ENCODE measurements around the gene LRRC7.

LRRC7 gene

DNA sequence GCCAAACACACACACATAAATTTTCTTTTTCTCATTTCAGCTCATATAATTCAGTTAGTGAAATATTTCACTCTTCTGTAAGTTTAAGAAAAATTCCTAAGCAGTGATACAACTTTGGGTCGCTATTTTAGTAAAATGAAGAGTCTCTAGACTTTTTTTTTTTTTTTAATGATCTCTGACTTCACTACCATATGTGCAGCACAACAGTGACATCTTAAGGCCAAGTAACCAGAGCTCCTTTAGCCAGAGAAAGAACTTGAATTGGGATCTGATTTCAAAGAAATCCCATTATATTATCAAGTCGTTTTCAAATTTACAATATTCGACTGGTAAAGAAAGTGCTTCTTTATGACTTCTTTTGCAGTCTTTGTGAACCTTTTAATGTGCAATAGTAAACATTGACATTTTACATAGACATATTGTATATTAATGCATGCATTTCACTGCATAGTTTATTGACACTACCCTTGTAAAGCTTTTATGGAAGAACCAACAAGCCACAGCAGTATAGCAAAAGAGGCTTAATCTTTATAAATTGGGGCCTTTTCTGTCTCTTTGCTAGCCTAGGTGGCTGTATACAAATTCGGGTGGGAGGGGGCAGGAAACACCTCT is 575.4 kb downstream of the LRRC7 start:
- no peak for TF ChIP-seq TEAD4 (IDR thresholded peaks at IDR 0.05)
- no peak for TF ChIP-seq MAX (IDR thresholded peaks at IDR 0.05)
- TF ChIP-seq RAD21 (IDR thresholded peaks at IDR 0.05; ENCODE audit: low read depth), result peak; percentile 23
- TF ChIP-seq YY1 (IDR thresholded peaks at IDR 0.05; ENCODE audit: low read depth), result no peak

- TF ChIP-seq, protein P1, sequence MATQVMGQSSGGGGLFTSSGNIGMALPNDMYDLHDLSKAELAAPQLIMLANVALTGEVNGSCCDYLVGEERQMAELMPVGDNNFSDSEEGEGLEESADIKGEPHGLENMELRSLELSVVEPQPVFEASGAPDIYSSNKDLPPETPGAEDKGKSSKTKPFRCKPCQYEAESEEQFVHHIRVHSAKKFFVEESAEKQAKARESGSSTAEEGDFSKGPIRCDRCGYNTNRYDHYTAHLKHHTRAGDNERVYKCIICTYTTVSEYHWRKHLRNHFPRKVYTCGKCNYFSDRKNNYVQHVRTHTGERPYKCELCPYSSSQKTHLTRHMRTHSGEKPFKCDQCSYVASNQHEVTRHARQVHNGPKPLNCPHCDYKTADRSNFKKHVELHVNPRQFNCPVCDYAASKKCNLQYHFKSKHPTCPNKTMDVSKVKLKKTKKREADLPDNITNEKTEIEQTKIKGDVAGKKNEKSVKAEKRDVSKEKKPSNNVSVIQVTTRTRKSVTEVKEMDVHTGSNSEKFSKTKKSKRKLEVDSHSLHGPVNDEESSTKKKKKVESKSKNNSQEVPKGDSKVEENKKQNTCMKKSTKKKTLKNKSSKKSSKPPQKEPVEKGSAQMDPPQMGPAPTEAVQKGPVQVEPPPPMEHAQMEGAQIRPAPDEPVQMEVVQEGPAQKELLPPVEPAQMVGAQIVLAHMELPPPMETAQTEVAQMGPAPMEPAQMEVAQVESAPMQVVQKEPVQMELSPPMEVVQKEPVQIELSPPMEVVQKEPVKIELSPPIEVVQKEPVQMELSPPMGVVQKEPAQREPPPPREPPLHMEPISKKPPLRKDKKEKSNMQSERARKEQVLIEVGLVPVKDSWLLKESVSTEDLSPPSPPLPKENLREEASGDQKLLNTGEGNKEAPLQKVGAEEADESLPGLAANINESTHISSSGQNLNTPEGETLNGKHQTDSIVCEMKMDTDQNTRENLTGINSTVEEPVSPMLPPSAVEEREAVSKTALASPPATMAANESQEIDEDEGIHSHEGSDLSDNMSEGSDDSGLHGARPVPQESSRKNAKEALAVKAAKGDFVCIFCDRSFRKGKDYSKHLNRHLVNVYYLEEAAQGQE (IDR thresholded peaks at IDR 0.05; ENCODE audit: low read depth), result no peak
- no peak for TF ChIP-seq CREB1 (IDR thresholded peaks at IDR 0.05; ENCODE audit: low read depth)
- no peak for TF ChIP-seq CEBPB (IDR thresholded peaks at IDR 0.05)
- no peak for TF ChIP-seq EP300 (IDR thresholded peaks at IDR 0.05; ENCODE audit: borderline replicate concordance)
- TF ChIP-seq USF1 (IDR thresholded peaks at IDR 0.05), result no peak
- TF ChIP-seq EGR1 (IDR thresholded peaks at IDR 0.05), result no peak
- TF ChIP-seq NFIC (IDR thresholded peaks at IDR 0.05), result no peak
- TF ChIP-seq FOXM1 (IDR thresholded peaks at IDR 0.05; ENCODE audit: borderline replicate concordance, low read depth), result no peak
- no peak for TF ChIP-seq TEAD4 (IDR thresholded peaks at IDR 0.05)
- TF ChIP-seq YY1 (IDR thresholded peaks at IDR 0.05; ENCODE audit: low read depth), result no peak
Measured at GRCh38 chr1:70146488-70146887, 578.8 kb downstream of the LRRC7 start.

DNA sequence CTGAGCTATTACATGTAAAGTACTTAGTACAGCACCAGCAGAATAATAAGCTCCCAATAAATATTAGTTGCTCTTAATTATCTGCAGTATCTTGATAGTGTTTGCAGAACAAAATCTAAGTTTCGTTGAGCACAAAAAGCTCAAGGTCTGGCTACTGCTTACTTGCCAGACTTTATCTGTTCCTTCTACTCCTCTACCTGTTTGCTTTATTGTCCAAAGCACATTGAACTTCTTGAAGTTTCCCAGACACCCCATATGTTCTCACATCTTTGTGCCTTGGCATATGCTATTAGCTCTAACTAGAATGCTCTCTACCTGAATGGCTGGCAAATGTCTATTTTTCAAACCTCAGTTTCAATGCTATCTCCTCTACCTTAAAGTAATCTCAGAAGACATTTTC is 582.7 kb downstream of the LRRC7 start:
- no peak for TF ChIP-seq YY1 (IDR thresholded peaks at IDR 0.05; ENCODE audit: low read depth)
- TF ChIP-seq RAD21 (IDR thresholded peaks at IDR 0.05; ENCODE audit: low read depth), result no peak
- TF ChIP-seq CEBPB (IDR thresholded peaks at IDR 0.05), result no peak
- no peak for TF ChIP-seq EGR1 (IDR thresholded peaks at IDR 0.05)
- TF ChIP-seq MAX (IDR thresholded peaks at IDR 0.05), result no peak
- no peak for TF ChIP-seq CREB1 (IDR thresholded peaks at IDR 0.05; ENCODE audit: low read depth)

DNA sequence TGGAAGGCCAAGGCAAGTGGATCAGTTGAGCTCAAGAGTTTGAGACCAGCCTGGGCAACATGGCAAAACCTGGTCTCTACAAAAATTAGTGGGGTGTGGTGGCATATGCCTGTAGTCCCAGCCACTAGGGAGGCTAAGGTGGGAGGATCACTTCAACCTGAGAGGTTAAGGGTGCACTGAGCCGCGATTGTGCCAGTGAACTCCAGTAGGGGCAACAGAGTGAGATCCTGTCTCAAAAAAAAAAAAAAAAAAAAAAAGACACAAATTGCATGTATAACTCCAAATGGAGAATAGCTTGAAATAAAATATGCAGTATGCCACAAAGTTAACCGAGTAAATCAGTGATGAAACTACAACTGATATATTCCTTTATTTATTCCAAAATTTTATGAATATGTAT is 586.0 kb downstream of the LRRC7 start:
- TF ChIP-seq FOXM1 (IDR thresholded peaks at IDR 0.05; ENCODE audit: borderline replicate concordance, low read depth), result no peak
- no peak for TF ChIP-seq TEAD4 (IDR thresholded peaks at IDR 0.05)
- no peak for TF ChIP-seq CREB1 (IDR thresholded peaks at IDR 0.05; ENCODE audit: low read depth)
- TF ChIP-seq TCF12 (IDR thresholded peaks at IDR 0.05; ENCODE audit: low read depth), result no peak
- no peak for TF ChIP-seq USF1 (IDR thresholded peaks at IDR 0.05)
- TF ChIP-seq NFIC (IDR thresholded peaks at IDR 0.05), result no peak
- TF ChIP-seq CEBPB (IDR thresholded peaks at IDR 0.05), result no peak
- TF ChIP-seq MAX (IDR thresholded peaks at IDR 0.05), result no peak
- TF ChIP-seq TAF1 (IDR thresholded peaks at IDR 0.05; ENCODE audit: low read depth), result no peak
- no peak for TF ChIP-seq RAD21 (IDR thresholded peaks at IDR 0.05; ENCODE audit: low read depth)
- TF ChIP-seq EP300 (IDR thresholded peaks at IDR 0.05; ENCODE audit: borderline replicate concordance), result no peak

DNA sequence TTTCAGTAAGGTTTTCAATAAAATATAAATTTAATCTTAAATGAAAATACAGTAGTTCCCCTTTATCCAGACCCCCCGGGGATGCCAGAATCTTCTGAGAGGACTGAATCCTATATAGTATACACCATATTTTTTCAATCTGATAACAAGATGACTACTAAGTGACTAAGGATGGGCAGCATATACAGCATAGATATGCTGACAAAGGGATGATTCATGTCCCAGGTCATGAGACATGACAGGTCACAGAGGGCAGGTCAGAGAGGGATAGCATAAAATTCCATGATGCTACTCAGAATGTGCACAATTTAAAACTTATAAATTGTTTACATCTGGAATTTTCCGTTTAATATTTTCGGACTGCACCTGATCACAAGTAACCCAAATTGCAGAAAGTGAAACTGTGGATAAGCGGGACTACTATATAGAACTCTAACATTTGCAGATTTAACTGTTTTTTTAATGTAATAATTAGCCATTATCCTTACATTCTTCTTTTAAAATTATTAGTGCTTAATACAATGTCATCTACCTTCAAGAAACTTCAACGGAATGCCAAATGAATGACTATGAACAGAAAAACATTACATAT is 588.9 kb downstream of the LRRC7 start:
- no peak for TF ChIP-seq TEAD4 (IDR thresholded peaks at IDR 0.05)
- no peak for TF ChIP-seq EP300 (IDR thresholded peaks at IDR 0.05; ENCODE audit: borderline replicate concordance)
- TF ChIP-seq TAF1 (IDR thresholded peaks at IDR 0.05; ENCODE audit: low read depth), result no peak
- TF ChIP-seq FOXM1 (IDR thresholded peaks at IDR 0.05; ENCODE audit: borderline replicate concordance, low read depth), result no peak
- no peak for TF ChIP-seq CREB1 (IDR thresholded peaks at IDR 0.05; ENCODE audit: low read depth)
- no peak for TF ChIP-seq MAX (IDR thresholded peaks at IDR 0.05)
- TF ChIP-seq, protein P1 (IDR thresholded peaks at IDR 0.05; ENCODE audit: low read depth), result no peak
- no peak for TF ChIP-seq USF1 (IDR thresholded peaks at IDR 0.05)
